Pancreas (tissue), 10 donors: ENCODE data around the gene ARGLU1. TPM values are rescaled to one million over a fixed set of nuclear protein-coding genes. Genes with fewer than 3 reads are reported as not detected.

Source experiments
- ATAC-seq, 4 donors: fragments of 200-7000 bp; cut with Tn5 transposase; one replicate each; pipeline versions ENCODE4 v1.8.0 to v1.9.1; 2020; ENCODE audit warnings: mild to moderate bottlenecking in 4 of 4, moderate library complexity in 4 of 4
- DNase-seq, 6 donors: peaks; one replicate each; pipeline ENCODE4 v3.0.0-alpha.2; 2020
- FAIRE-seq: peaks from 2 replicates; lab custom pipeline; 2012; peaks lifted over from hg19 to GRCh38; lab: Jason Lieb, UNC
- H3K27ac ChIP-seq, 4 donors: fragments of 200-600 bp; sonication (generic); 1 replicate in 3 of 4; 2 replicates in 1 of 4; pipeline versions ENCODE4 v1.5.0 to v1.8.0; 2020
- H3K27me3 ChIP-seq, 4 donors: fragments of 200-600 bp; one replicate each; pipeline ENCODE4 v1.8.0; 2021
- H3K36me3 ChIP-seq, 3 donors: fragments of 200-600 bp; sonication (generic) in 1 of 3; one replicate each; pipeline versions ENCODE4 v1.5.0 to v1.8.0; 2020 to 2021
- H3K4me1 ChIP-seq, 3 donors: fragments of 200-600 bp; one replicate each; pipeline ENCODE4 v1.8.0; 2021
- H3K4me3 ChIP-seq, 4 donors: fragments of 200-600 bp; sonication (generic) in 2 of 4; one replicate each; pipeline versions ENCODE4 v1.5.0 to v1.8.0; 2020 to 2021
- H3K9me3 ChIP-seq, 4 donors: fragments of 200-600 bp; one replicate each; pipeline ENCODE4 v1.8.0; 2021
- CTCF ChIP-seq, 4 donors: fragments of 200-600 bp; sonication (generic) in 3 of 4; IDR thresholded peaks; one replicate each; pipeline versions ENCODE4 v1.5.0 to v1.8.0; 2021; ENCODE audit warnings: antibody characterized with exemption in 4 of 4
- WGBS, 2 donors: extraction: QIAGEN DNeasy Blood & Tissue Kit; methylation state at CpG; one replicate each; pipeline ENCODE4 v1.1.7; 2013; 5-methylcytosine and 5-hydroxymethylcytosine counted together
- intact Hi-C, 3 donors: fragments of 100-400 bp; cut with DNase I; formaldehyde crosslinking; loops; one replicate each; pipeline versions ENCODE4 v1.11.1 to v1.14.2; 2022
- polyA plus RNA-seq, 2 donors: library from polyadenylated mRNA; stranded (reverse); fragments of 200-250 nt; gene quantifications; one replicate each; pipeline ENCODE4 v1.2.3, GENCODE V29; 2013
- total RNA-seq, 6 donors: library from RNA; stranded (reverse); fragmentation: NEBNext Ultra II Directional in 4 of 6; extraction: Animal tissue kit (Norgen Biotek cat#: 25700) in 4 of 6; gene quantifications; one replicate each; pipeline versions ENCODE4 v1.2.1 to v1.2.4, GENCODE V29; 2021 to 2023
- donor health status: healthy with polysubstance abuse.
- donor health status: DM: no; HTN: no; CAD: no; lungs with moderate emphysema.
- donor health status: DM: no; HTN: no; CAD: no.
- donor health status: control.
- donor health status: control.
- donor health status: Bipolar disorder and iron deficiency.
- donor health status: DM: yes; HTN: yes; CAD: no.
- donor health status: DM: no; HTN: no; CAD: no.
- donor health status: DM: no; HTN: no; CAD: no.
- donor health status: DM: yes; HTN: yes; CAD: no.

ARGLU1 gene
- total and polyA plus RNA-seq, 8 donors: 15.9 to 96.1 (median 27.7) TPM

DNA sequence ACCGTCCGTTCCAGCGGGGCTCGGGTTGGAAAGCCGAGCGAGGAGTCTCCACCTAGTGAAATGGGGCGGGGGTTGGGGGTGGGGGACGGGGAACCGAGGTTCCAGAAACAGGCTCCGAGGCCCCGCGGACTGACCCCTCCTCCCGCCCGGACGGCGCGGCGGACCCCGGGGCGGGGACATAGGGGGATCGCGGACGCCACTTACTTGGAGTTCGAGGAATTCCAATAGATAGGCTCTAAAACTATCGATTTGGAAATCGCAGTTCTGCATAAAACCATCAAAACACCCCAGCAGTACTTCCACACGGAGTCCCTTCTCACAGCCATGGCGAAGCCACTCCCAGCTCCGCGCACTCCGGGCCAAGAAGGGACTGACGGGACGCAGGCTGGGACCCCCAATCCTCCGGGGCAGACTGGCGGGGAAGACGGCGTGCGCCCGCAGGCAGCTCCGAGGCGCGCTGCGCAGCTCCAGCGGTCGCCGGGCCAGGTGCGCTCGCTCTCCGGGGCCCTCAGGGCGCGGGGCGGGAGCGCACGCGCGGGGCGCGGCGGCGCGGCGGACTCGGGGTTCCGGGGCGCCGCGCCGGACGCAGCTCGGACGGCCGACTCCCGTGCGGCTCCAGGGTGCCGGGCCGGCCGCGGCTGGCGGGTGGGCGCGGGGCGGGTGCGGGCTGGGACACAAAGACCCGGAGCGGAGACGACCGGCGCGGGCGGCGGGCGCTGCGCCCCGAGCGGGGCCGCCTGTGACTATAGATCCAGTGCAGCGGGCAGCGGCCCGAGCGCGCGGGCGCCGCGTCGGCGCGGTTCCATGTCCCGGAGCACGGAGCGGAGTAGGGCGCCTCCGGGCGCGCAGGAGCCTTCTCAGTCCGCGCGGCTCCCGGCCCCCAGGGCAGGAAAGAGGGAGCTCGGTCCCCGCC is 33.0 kb downstream of the ARGLU1 start:
- Histone ChIP-seq H3K36me3 (no peaks in the 10 kb centered on the region), H3K4me1 (peaks cover 0 to 3% (median 0%) of the 10 kb centered on the region in 3 donors), H3K27me3 (no peaks in the 10 kb centered on the region), H3K27ac (peak overlapping the region in 2 of 4 donors; percentile 26 to 45), H3K9me3 (no peaks in the 10 kb centered on the region), H3K4me3 (peak overlapping the region; percentile 69 to 73 (median 72))
- ATAC-seq: peak; percentile 0 to 20 (median 0)
- no peak for TF ChIP-seq CTCF (IDR thresholded peaks at IDR 0.05)
- intact Hi-C loops: no loop called here
- FAIRE-seq: no peak
- DNase-seq: peak in 5 of 6 donors; percentile 7 to 83 (median 38)
- whole genome bisulfite sequencing, 2 donors: 1% methylated on average over 51 to 121 of the region's 121 CpGs

GRCh38 chr13:106533943-106534638 is 33.8 kb downstream of the ARGLU1 start:
- ATAC-seq (peak in 1 of 4 donors; percentile 2), DNase-seq (peak in 5 of 6 donors; percentile 16 to 79 (median 47)), FAIRE-seq (no peak)
- 15 to 16% methylated on average over 54 to 66 of the region's 66 CpGs for WGBS, 2 donors
- Histone ChIP-seq H3K27ac (peak overlapping the region in 2 of 4 donors; percentile 26 to 45), H3K4me1 (peaks cover 0 to 3% (median 0%) of the 10 kb centered on the region in 3 donors), H3K27me3 (no peaks in the 10 kb centered on the region), H3K36me3 (no peaks in the 10 kb centered on the region), H3K9me3 (no peaks in the 10 kb centered on the region), H3K4me3 (peak overlapping the region; percentile 7 to 72 (median 70))
- TF ChIP-seq CTCF (IDR thresholded peaks at IDR 0.05): no peak
- intact Hi-C loops: no loop called here

- 8 to 12% methylated on average over 39 to 44 of the region's 44 CpGs for WGBS, 2 donors
- FAIRE-seq (no peak), ATAC-seq (peak; percentile 47 to 75 (median 68)), DNase-seq (peak; percentile 71 to 91 (median 82))
- no peaks in the 10 kb centered on the region for H3K9me3 ChIP-seq
- H3K36me3 ChIP-seq: no peaks in the 10 kb centered on the region
- H3K4me1 ChIP-seq: peaks cover 0 to 3% (median 0%) of the 10 kb centered on the region in 3 donors
- peak overlapping the region in 2 of 4 donors; percentile 26 to 45 for H3K27ac ChIP-seq
- H3K4me3 ChIP-seq: peak overlapping the region in 2 of 4 donors; percentile 71 to 72
- TF ChIP-seq CTCF (IDR thresholded peaks at IDR 0.05): peak in 3 of 4 donors; percentile 55 to 71 (median 60)
- H3K27me3 ChIP-seq: no peaks in the 10 kb centered on the region
- intact Hi-C loops: no loop called here
Observed at GRCh38 chr13:106533101-106533942, 34.6 kb downstream of the ARGLU1 start.

DNA sequence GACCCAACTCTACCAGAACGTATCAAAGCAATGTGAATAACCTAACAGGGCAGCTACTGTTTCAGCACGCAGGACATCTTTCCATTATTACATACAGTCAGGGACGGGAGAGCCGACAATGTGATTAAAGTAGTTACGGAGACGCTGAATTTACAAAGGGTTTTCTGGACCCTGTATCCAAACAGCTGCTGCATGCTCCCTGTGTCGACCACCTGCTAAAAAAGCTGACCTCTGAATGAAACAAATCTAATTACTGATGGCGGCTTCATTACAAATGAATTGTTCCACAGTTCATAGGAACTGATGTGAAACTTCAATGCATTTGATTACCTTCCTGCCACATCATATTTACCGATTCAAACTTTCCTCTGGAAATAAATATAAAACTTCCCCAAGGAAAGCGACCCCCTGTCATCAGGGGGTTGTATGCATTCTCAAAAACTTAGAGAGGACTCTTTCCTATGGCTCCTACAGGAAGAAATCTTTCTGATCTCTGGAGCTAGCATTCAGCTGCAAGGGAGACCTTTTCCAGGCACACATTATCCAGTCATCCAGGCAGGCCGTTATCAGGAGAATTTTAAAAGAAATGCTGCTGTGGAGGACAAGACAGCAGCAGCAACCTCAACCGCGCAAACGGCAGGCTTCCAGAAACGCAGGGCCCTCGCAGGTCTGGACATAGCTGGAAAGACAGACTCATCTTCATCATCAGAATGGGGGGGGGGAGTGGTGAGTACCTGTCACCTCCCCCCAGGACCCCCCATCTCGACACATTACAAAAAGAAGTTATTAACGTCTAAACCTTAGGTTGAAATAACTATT is 35.6 kb downstream of the ARGLU1 start:
- FAIRE-seq (no peak), ATAC-seq (no peak), DNase-seq (no peak)
- TF ChIP-seq CTCF (IDR thresholded peaks at IDR 0.05): no peak
- H3K27me3 ChIP-seq: no peaks in the 10 kb centered on the region
- H3K36me3 ChIP-seq: no peaks in the 10 kb centered on the region
- H3K4me1 ChIP-seq: peaks cover 0 to 3% (median 0%) of the 10 kb centered on the region in 3 donors
- H3K9me3 ChIP-seq: no peaks in the 10 kb centered on the region
- 53 to 62% methylated on average over 18 of the region's 18 CpGs for WGBS, 2 donors
- H3K4me3 ChIP-seq: peak overlapping the region in 2 of 4 donors; percentile 71 to 72
- H3K27ac ChIP-seq: no peak overlapping the region
- intact Hi-C loops: no loop called here
